ENCODE results near the gene UBE2QL1. TPM values are rescaled to one million over a fixed set of nuclear protein-coding genes. Genes with fewer than 3 reads are reported as not detected.
A peak's percentile ranks its signal among the peaks of the same experiment; 100 is the strongest.

UBE2QL1 gene
- total and polyA plus RNA-seq, 2 of the 8 experiments (the other 6 are each of a cell fraction or from before 2014, with no cell fraction given): 0.43 to 0.65 TPM

DNA sequence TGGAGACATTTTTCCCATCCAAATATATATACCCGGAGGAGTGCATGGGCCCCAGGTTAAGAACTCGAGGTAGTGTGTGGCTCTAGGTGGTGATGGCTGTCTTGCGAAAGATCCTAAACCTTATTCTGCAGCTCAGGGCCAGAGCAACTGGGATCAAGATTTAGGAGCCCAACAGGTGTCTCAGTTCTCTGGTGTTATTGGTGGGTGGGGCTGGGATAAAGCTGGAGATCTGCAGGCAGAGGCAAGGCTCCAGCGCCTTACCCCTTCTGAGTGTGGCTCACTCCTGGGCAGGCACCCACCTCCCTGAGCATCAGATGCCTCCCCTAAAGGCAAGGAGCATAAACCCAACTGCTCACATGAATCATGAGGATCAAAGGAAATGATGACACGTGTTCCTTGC is 11.2 kb downstream of the UBE2QL1 start:
- Histone ChIP-seq H4K5ac (ENCODE audit: insufficient read length, low read depth, low read length) (no peak overlapping the region), H3K36me3 (ENCODE audit: control insufficient read depth in 2 of 4, insufficient read depth in 4 of 4, low read length in 3 of 4) (no peaks in the 10 kb centered on the region), H3K79me1 (ENCODE audit: low read depth, low read length) (no peaks in the 10 kb centered on the region), H4K8ac (ENCODE audit: extremely low read depth, insufficient read depth, low read length) (no peak overlapping the region), H2AK5ac (ENCODE audit: low read depth, low read length) (no peak overlapping the region), H2BK5ac (ENCODE audit: low read depth, low read length) (no peak overlapping the region), H3K23ac (ENCODE audit: insufficient read length) (no peak overlapping the region), H3K23me2 (ENCODE audit: low read depth, low read length) (no peaks in the 10 kb centered on the region), H3K4ac (replicated peaks; ENCODE audit: insufficient read length, low read depth, low read length) (no peak overlapping the region), H2BK120ac (replicated peaks; ENCODE audit: low read depth, low read length) (no peak overlapping the region), H3K27me3 (replicated peaks in 1 of 4; ENCODE audit: control insufficient read depth in 3 of 4, extremely low read depth in 1 of 4, insufficient read depth in 3 of 4, low read length in 3 of 4) (peaks cover 0 to 16% (median 2%) of the 10 kb centered on the region in 4 experiments; a peak in 5 of 7 replicates), H3K79me2 (ENCODE audit: control insufficient read depth in 1 of 2, insufficient read depth in 2 of 2, low read length in 2 of 2) (no peaks in the 10 kb centered on the region), H3K4me1 (replicated peaks in 1 of 4; ENCODE audit: control insufficient read depth in 3 of 4, insufficient read depth in 4 of 4, low read length in 3 of 4) (no peaks in the 10 kb centered on the region), H3K4me3 (ENCODE audit: extremely low read depth in 1 of 4, insufficient read depth in 2 of 4, low read depth in 3 of 4, low read length in 4 of 4) (no peak overlapping the region), H4K91ac (replicated peaks; ENCODE audit: insufficient read length, low read length) (no peak overlapping the region), H2AFZ (ENCODE audit: low read length) (no peak overlapping the region), H2BK20ac (ENCODE audit: low read length) (no peak overlapping the region), H2BK15ac (ENCODE audit: low read length) (no peak overlapping the region), H3K9me3 (ENCODE audit: insufficient read depth in 2 of 2, low read depth in 1 of 2, low read length in 1 of 2) (no peaks in the 10 kb centered on the region), H4K20me1 (replicated peaks in 1 of 2; ENCODE audit: control insufficient read depth in 1 of 2, insufficient read depth in 2 of 2, low read length in 2 of 2) (peaks cover 0 to 4% of the 10 kb centered on the region in 2 experiments), H3K14ac (ENCODE audit: insufficient read length) (no peak overlapping the region), H3K27ac (ENCODE audit: low read depth, low read length) (no peak overlapping the region), H3K18ac (ENCODE audit: extremely low read depth, low read length) (no peak overlapping the region), H2BK12ac (ENCODE audit: low read depth, low read length) (no peak overlapping the region), H3K4me2 (ENCODE audit: insufficient read depth in 1 of 2, low read depth in 2 of 2, low read length in 2 of 2) (no peak overlapping the region), H3K56ac (replicated peaks; ENCODE audit: insufficient read length, low read depth, low read length) (no peak overlapping the region), H3K9ac (replicated peaks in 1 of 4; ENCODE audit: extremely low read depth in 1 of 4, low read depth in 3 of 4, low read length in 3 of 4) (0 out of 7 replicates have a peak overlapping the region, but pooled peaks of 1 of the 4 experiments have one; percentile 1)
- POLR2A ChIA-PET (ENCODE audit: partially characterized antibody): no interaction called here
- DNase-seq (ENCODE audit: low read depth in 1 of 2, low spot score in 2 of 2): no peak
- no peak for TF ChIP-seq TAF7 (optimal IDR thresholded peaks at IDR 0.05; ENCODE audit: borderline replicate concordance, low read depth, low read length)
- TF ChIP-seq, protein P1, sequence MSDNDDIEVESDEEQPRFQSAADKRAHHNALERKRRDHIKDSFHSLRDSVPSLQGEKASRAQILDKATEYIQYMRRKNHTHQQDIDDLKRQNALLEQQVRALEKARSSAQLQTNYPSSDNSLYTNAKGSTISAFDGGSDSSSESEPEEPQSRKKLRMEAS (IDR thresholded peaks at IDR 0.05): no peak
- CTCF ChIA-PET (ENCODE audit: partially characterized antibody): no interaction called here
- FAIRE-seq: no peak
- 58% methylated on average over 5 of the region's 5 CpGs; no CpG with 5 or more reads in 1 of the 2 experiments for WGBS, 2 experiments (ENCODE audit: extremely low coverage in 1 of 2, insufficient coverage in 1 of 2, insufficient read length in 1 of 2, insufficient replicate concordance in 2 of 2, low coverage in 1 of 2, low lambda C conversion rate in 2 of 2, missing lambda C conversion rate in 1 of 2)

All from H1 (cell line).